OCI-LY3 (cell line): ENCODE results near the gene PARP15.
A peak's percentile ranks its signal among the peaks of the same experiment; 100 is the strongest.

ENCODE experiments used
- H2AFZ ChIP-seq: fragments of 200-600, 300-600 bp; shearing (Covaris generic); 2 replicates; pipeline ENCODE4 v1.6.0; 2014; ENCODE audit warnings: antibody characterized with exemption, low read depth, low read length
- H3K27ac ChIP-seq: fragments of 200-600, 300-600 bp; sonication (generic); 2 replicates; pipeline ENCODE4 v1.5.1; 2014; ENCODE audit warnings: mild to moderate bottlenecking, low read length, moderate library complexity, mixed read lengths
- H3K27me3 ChIP-seq: fragments of 200-600, 300-600 bp; sonication (generic); 2 replicates; pipeline ENCODE4 v1.6.1; 2014; ENCODE audit warnings: low read depth, low read length, mixed read lengths
- H3K36me3 ChIP-seq: fragments of 200-600, 300-600 bp; sonication (generic); replicated peaks from 2 replicates; pipeline ENCODE3; 2014; ENCODE audit warnings: low read depth, low read length, mixed read lengths
- H3K4me1 ChIP-seq: fragments of 300-600, 200-600 bp; sonication (generic); 2 replicates; pipeline ENCODE4 v1.6.1; 2014; ENCODE audit warnings: low read length, mixed read lengths
- H3K4me2 ChIP-seq: fragments of 200-600, 300-600 bp; sonication (generic); 2 replicates; pipeline ENCODE4 v1.6.1; 2014; ENCODE audit warnings: low read length, mixed read lengths
- H3K4me3 ChIP-seq: fragments of 300-600, 200-600 bp; sonication (generic); 2 replicates; pipeline ENCODE4 v1.5.1; 2014; ENCODE audit warnings: antibody characterized with exemption, mild to moderate bottlenecking, low read length, moderate library complexity
- H3K79me2 ChIP-seq: fragments of 300-600, 200-600 bp; shearing (Covaris generic); 2 replicates; pipeline ENCODE4 v1.6.1; 2014; ENCODE audit warnings: mild to moderate bottlenecking, low read length, mixed read lengths
- H3K9ac ChIP-seq: fragments of 300-600, 200-600 bp; shearing (Covaris generic); 2 replicates; pipeline ENCODE4 v1.6.0; 2014; ENCODE audit warnings: mild to moderate bottlenecking, low read length, moderate library complexity
- H3K9me3 ChIP-seq: fragments of 200-600, 300-600 bp; shearing (Covaris generic); 2 replicates; pipeline ENCODE4 v1.6.1; 2014; ENCODE audit warnings: low read length, mixed read lengths; ENCODE audit not compliant: insufficient read depth
- H4K20me1 ChIP-seq: fragments of 200-600, 300-600 bp; sonication (generic); 2 replicates; pipeline ENCODE4 v1.6.1; 2016; ENCODE audit warnings: low read length, mixed read lengths; ENCODE audit not compliant: insufficient read depth
- CTCF ChIP-seq: fragments of 200-600, 300-600 bp; sonication (generic); IDR thresholded peaks from 2 replicates; pipeline ENCODE4 v1.5.1; 2014; ENCODE audit warnings: antibody characterized with exemption, low read length, low read depth
- EZH2phosphoT487 ChIP-seq: fragments of 200-600 bp; shearing (Covaris generic); IDR thresholded peaks from 2 replicates; pipeline ENCODE4 v1.6.1; 2018; ENCODE audit warnings: antibody characterized with exemption, mixed run types, low read depth

Gene PARP15

GRCh38 chr3:122674339-122674738 lies 96.9 kb downstream of the PARP15 start:
- Histone ChIP-seq H3K4me1 (peaks cover 28% of the 10 kb centered on the region), H3K27me3 (no peaks in the 10 kb centered on the region), H2AFZ (peak overlapping the region; percentile 26; the same call in 1 of the 2 replicates), H3K9me3 (peaks cover 9% of the 10 kb centered on the region), H3K79me2 (no peaks in the 10 kb centered on the region), H3K27ac (no peak overlapping the region; the same call in 1 of the 2 replicates), H3K9ac (no peak overlapping the region), H3K4me2 (no peak overlapping the region), H3K4me3 (no peak overlapping the region), H4K20me1 (no peaks in the 10 kb centered on the region), H3K36me3 (peaks cover 11% of the 10 kb centered on the region)
- no peak for TF ChIP-seq CTCF
- TF ChIP-seq EZH2phosphoT487: no peak

- Histone ChIP-seq H3K9ac (no peak overlapping the region), H3K79me2 (peaks cover 23% of the 10 kb centered on the region), H3K27me3 (no peaks in the 10 kb centered on the region), H3K4me3 (no peak overlapping the region), H3K4me1 (peaks cover 31% of the 10 kb centered on the region), H3K36me3 (peaks cover 11% of the 10 kb centered on the region), H3K9me3 (peaks cover 6% of the 10 kb centered on the region), H3K27ac (no peak overlapping the region), H3K4me2 (no peak overlapping the region), H2AFZ (no peak overlapping the region), H4K20me1 (no peaks in the 10 kb centered on the region)
- TF ChIP-seq EZH2phosphoT487 (no peak), CTCF (no peak)
Observed at GRCh38 chr3:122676759-122677158, 99.3 kb downstream of the PARP15 start.

- H3K27ac ChIP-seq: no peak overlapping the region
- no peak for TF ChIP-seq EZH2phosphoT487
- TF ChIP-seq CTCF: no peak
Observed at GRCh38 chr3:122677216-122677615, 99.8 kb downstream of the PARP15 start.

GRCh38 chr3:122678506-122678905 lies 101.1 kb downstream of the PARP15 start:
- H3K27me3 ChIP-seq: no peaks in the 10 kb centered on the region
- peak overlapping the region; percentile 94 for H3K9ac ChIP-seq
- H2AFZ ChIP-seq: peak overlapping the region; percentile 17

More at GRCh38 chr3:122677216-122677615, 99.8 kb downstream of the PARP15 start:
- Histone ChIP-seq H3K4me1 (peaks cover 36% of the 10 kb centered on the region), H4K20me1 (no peaks in the 10 kb centered on the region), H3K27me3 (no peaks in the 10 kb centered on the region), H2AFZ (no peak overlapping the region), H3K79me2 (peaks cover 28% of the 10 kb centered on the region), H3K9ac (no peak overlapping the region), H3K36me3 (peaks cover 11% of the 10 kb centered on the region), H3K4me3 (no peak overlapping the region), H3K4me2 (no peak overlapping the region), H3K9me3 (peaks cover 6% of the 10 kb centered on the region)

More at GRCh38 chr3:122678506-122678905, 101.1 kb downstream of the PARP15 start:
- Histone ChIP-seq H3K36me3 (peaks cover 16% of the 10 kb centered on the region), H3K4me2 (peak overlapping the region; percentile 92), H3K4me1 (peaks cover 48% of the 10 kb centered on the region), H3K4me3 (peak overlapping the region; percentile 91), H3K9me3 (peaks cover 6% of the 10 kb centered on the region), H4K20me1 (peaks cover 7% of the 10 kb centered on the region), H3K79me2 (peaks cover 41% of the 10 kb centered on the region), H3K27ac (peak overlapping the region; percentile 93)
- no peak for TF ChIP-seq CTCF
- no peak for TF ChIP-seq EZH2phosphoT487
